GM12891 (cell line): Measurements from ENCODE around the gene PKP1.

Experiments
- POLR2A ChIP-seq: IDR thresholded peaks from 2 replicates; pipeline ENCODE4 v1.6.1; 2011; ENCODE audit warnings: low read depth, low read length, control low read depth
- POLR2AphosphoS5 ChIP-seq: IDR thresholded peaks from 2 replicates; pipeline ENCODE4 v1.6.1; 2011; ENCODE audit warnings: low read depth, low read length, control low read depth
- POU2F2 ChIP-seq: IDR thresholded peaks from 2 replicates; pipeline ENCODE4 v1.6.1; 2011; ENCODE audit warnings: low read depth, mild to moderate bottlenecking, control low read depth, low read length, moderate library complexity
- SPI1 ChIP-seq: IDR thresholded peaks from 2 replicates; pipeline ENCODE4 v1.6.1; 2011; ENCODE audit warnings: low read depth, low read length, control low read depth
- TAF1 ChIP-seq: IDR thresholded peaks from 2 replicates; pipeline ENCODE4 v1.6.1; 2011; ENCODE audit warnings: low read depth, low read length, control low read depth

GRCh38 chr1:201294876-201295275 is 11.6 kb downstream of the PKP1 start:
- TF ChIP-seq POLR2AphosphoS5 (no peak), SPI1 (no peak), POLR2A (no peak), TAF1 (no peak), POU2F2 (no peak)
